Brain microvascular endothelial cell (primary cell): ENCODE measurements around the gene VPS52.

Experiments
- DNase-seq: peaks from one replicate; pipeline ENCODE4 v3.0.0-alpha.2; 2020
- H3K27ac ChIP-seq: fragments of 250-450 bp; sonication (Bioruptor Pico); 2 replicates; pipeline ENCODE4 v1.5.1; 2020; ENCODE audit warnings: mild to moderate bottlenecking, moderate library complexity
- H3K27me3 ChIP-seq: fragments of 250-450 bp; sonication (Bioruptor Pico); replicated peaks from 2 replicates; pipeline ENCODE4 v1.5.1; 2020; ENCODE audit warnings: mild to moderate bottlenecking
- H3K36me3 ChIP-seq: fragments of 250-450 bp; sonication (Bioruptor Pico); replicated peaks from 2 replicates; pipeline ENCODE4 v1.5.1; 2020; ENCODE audit warnings: mild to moderate bottlenecking
- H3K4me3 ChIP-seq: 2 replicates; pipeline ENCODE4 v1.5.1; 2011; ENCODE audit warnings: low read depth, mild to moderate bottlenecking, control low read depth, low read length, moderate library complexity
- in situ Hi-C: cut with HindIII; loops from 2 replicates; pipeline ENCODE4 v1.10.0; 2017; ENCODE audit warnings: low sequenced_read_pairs, low pct_ligation_motif_present
- TF ChIP-seq, protein P1 (sequence below): IDR thresholded peaks from 2 replicates; pipeline ENCODE4 v1.5.1; 2011; ENCODE audit warnings: low read depth, mild to moderate bottlenecking, moderate library complexity, low read length, control low read depth, inconsistent platforms; ENCODE audit errors: missing control alignments

Gene VPS52

DNA sequence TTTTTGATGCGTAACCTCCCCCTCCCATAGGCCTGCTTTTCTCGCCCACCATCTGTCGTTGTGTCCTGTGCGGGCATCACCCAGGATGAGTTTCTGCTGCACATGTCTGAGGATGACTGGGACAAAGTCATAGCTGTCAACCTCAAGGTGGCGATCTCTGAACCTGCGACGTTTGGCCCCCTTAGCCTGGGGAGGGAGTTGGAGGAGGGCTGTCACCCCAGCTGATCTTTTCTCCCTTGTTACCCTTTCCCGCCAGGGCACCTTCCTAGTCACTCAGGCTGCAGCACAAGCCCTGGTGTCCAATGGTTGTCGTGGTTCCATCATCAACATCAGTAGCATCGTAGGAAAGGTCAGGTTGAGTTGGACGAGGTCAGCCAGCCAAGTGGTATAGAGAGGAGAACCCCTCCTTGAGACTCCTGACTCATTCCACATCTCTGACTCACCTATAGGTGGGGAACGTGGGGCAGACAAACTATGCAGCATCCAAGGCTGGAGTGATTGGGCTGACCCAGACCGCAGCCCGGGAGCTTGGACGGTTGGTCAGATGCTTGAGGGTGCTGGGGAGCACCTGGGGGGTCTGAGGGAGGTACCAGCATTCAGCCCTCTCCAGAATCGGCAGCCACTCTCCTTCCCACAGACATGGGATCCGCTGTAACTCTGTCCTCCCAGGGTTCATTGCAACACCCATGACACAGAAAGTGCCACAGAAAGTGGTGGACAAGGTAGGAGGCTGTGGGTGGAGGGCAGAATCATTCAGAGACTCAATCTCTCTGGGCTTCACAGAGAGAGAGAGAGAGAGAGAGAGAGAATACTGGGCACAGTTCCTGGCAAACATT lies 66.3 kb downstream of the VPS52 start:
- H3K27me3 ChIP-seq, result no peaks in the 10 kb centered on the region
- in situ Hi-C loops, result no loop called here
- TF ChIP-seq, protein P1, sequence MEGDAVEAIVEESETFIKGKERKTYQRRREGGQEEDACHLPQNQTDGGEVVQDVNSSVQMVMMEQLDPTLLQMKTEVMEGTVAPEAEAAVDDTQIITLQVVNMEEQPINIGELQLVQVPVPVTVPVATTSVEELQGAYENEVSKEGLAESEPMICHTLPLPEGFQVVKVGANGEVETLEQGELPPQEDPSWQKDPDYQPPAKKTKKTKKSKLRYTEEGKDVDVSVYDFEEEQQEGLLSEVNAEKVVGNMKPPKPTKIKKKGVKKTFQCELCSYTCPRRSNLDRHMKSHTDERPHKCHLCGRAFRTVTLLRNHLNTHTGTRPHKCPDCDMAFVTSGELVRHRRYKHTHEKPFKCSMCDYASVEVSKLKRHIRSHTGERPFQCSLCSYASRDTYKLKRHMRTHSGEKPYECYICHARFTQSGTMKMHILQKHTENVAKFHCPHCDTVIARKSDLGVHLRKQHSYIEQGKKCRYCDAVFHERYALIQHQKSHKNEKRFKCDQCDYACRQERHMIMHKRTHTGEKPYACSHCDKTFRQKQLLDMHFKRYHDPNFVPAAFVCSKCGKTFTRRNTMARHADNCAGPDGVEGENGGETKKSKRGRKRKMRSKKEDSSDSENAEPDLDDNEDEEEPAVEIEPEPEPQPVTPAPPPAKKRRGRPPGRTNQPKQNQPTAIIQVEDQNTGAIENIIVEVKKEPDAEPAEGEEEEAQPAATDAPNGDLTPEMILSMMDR, result no peak
- peak overlapping the region; percentile 67 for H3K4me3 ChIP-seq
- DNase-seq, result no peak
- H3K36me3 ChIP-seq, result peaks cover 32% of the 10 kb centered on the region
- peak overlapping the region; percentile 56 for H3K27ac ChIP-seq

DNA sequence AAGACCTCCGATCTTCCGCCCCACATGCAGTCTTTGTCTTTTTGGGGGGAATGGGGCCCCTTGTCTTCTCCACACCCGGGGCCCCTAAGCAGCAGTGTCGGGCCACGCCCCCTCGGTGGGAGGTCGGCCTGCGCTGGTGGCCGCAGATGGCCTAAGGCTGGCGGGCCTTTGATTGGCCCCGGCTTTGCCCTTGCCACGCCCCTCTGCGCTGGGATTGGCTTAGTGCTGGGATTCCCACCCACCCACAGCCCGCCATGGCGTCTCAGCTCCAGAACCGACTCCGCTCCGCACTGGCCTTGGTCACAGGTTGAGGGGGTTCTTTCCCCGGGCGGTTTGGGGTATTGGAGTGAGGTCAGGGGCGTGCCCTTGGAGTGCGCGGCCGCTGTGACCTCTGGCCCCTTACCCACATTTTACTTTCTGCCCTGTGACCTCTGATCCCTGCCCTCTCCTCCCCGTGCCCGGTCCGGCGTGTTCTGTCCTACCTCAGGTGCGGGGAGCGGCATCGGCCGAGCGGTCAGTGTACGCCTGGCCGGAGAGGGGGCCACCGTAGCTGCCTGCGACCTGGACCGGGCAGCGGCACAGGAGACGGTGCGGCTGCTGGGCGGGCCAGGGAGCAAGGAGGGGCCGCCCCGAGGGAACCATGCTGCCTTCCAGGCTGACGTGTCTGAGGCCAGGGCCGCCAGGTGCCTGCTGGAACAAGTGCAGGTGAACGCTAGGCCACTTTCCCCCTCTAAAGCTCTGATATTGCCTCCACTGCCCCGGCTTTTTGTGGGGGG lies 67.1 kb downstream of the VPS52 start, which contains the start of gene HSD17B8:
HSD17B8 (plus strand) TSS at position 241 of the 776 bp plus-strand sequence; CDS start at position 255, 14 bp downstream.
- Histone ChIP-seq H3K27ac (peak within 1 kb of the TSS; percentile 56), H3K4me3 (peak within 1 kb of the TSS; percentile 67), H3K27me3 (no peaks in the 10 kb centered on the region), H3K36me3 (peaks cover 29% of the 10 kb centered on the region)
- in situ Hi-C loops, result no loop called here
- peak; percentile 91 for DNase-seq
- TF ChIP-seq, protein P1, result no peak

- DNase-seq, result no peak
- Histone ChIP-seq H3K4me3 (peak overlapping the region; percentile 15), H3K27me3 (no peaks in the 10 kb centered on the region), H3K36me3 (peaks cover 29% of the 10 kb centered on the region), H3K27ac (no peak overlapping the region)
- TF ChIP-seq, protein P1, result no peak
- in situ Hi-C loops, result no loop called here
Observed at GRCh38 chr6:33204165-33204414, 67.6 kb downstream of the VPS52 start.

DNA sequence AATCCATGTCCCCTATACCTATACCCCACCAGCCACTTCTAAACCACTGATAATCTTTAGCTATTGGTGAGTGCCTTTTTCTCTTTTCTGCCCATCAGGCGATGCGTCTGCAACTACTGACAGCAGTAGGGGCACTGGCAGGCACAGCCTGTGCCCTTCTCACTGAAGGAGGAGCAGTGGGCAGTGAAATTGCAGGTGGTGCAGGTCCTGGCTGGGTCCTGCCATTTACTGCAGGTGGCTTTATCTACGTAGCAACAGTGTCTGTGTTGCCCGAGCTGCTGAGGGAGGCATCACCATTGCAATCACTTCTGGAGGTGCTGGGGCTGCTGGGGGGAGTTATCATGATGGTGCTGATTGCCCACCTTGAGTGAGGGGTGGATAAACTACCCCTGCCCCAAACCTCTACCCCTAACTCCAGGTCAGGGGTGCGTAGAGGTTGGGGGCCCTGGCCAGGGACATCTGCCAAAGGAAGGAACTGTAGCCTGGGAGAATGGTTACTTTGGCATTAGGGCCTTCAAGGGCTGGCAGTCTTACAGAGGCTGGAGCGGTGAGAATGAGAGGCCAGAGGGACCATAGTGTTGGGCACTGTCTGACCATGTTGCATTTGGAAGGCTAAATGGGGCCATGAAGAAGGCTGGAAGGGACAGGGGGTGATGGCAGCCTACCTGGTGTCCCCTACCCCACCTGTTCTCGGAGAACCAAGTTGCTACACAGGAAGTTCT lies 68.1 kb downstream of the VPS52 start:
- Histone ChIP-seq H3K27me3 (no peaks in the 10 kb centered on the region), H3K36me3 (peaks cover 29% of the 10 kb centered on the region), H3K27ac (no peak overlapping the region), H3K4me3 (peak overlapping the region; percentile 15)
- in situ Hi-C loops, result no loop called here
- TF ChIP-seq, protein P1, result no peak
- DNase-seq, result no peak

DNA sequence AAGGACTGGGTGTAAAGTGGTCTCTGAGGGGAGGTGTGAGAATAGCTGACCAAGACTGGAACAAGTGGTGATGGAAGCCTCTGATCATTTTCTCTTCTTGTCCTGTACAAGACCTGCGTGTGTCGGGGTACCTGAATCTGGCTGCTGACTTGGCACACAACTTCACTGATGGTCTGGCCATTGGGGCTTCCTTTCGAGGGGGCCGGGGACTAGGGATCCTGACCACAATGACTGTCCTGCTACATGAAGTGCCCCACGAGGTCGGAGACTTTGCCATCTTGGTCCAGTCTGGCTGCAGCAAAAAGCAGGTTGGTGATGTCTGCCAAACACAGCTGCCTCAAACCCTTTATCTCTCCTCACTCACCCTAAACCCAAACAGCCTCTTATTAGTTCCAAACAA lies 68.9 kb downstream of the VPS52 start:
- in situ Hi-C loops, result no loop called here
- Histone ChIP-seq H3K36me3 (peaks cover 30% of the 10 kb centered on the region), H3K27me3 (no peaks in the 10 kb centered on the region), H3K27ac (no peak overlapping the region), H3K4me3 (no peak overlapping the region)
- TF ChIP-seq, protein P1, result no peak
- DNase-seq, result no peak
